Parathyroid adenoma (tissue), 2 donors: ENCODE data around the gene FBXO7.

Experiments
- H2AFZ ChIP-seq: fragments of 300-600 bp; sonication (generic); one replicate; pipeline ENCODE4 v1.7.0; 2017; ENCODE audit warnings: antibody characterized with exemption, mild to moderate bottlenecking
- H3K27ac ChIP-seq: fragments of 300-600 bp; sonication (generic); one replicate; pipeline ENCODE4 v1.7.0; 2017
- H3K27me3 ChIP-seq: fragments of 300-600 bp; sonication (generic); one replicate; pipeline ENCODE4 v1.7.0; 2017; ENCODE audit warnings: low read length; ENCODE audit not compliant: control insufficient read depth, insufficient read depth
- H3K36me3 ChIP-seq: fragments of 300-600 bp; sonication (generic); one replicate; pipeline ENCODE4 v1.7.0; 2017; ENCODE audit warnings: low read length; ENCODE audit not compliant: control insufficient read depth, insufficient read depth
- H3K4me1 ChIP-seq: fragments of 300-600 bp; sonication (generic); one replicate; pipeline ENCODE4 v1.7.0; 2017; ENCODE audit warnings: control low read depth
- H3K4me2 ChIP-seq: fragments of 300-600 bp; sonication (generic); one replicate; pipeline ENCODE4 v1.7.0; 2017; ENCODE audit warnings: low read length
- H3K4me3 ChIP-seq: fragments of 300-600 bp; sonication (generic); one replicate; pipeline ENCODE4 v1.7.0; 2017; ENCODE audit warnings: low read depth, low read length
- H3K79me2 ChIP-seq: fragments of 300-600 bp; sonication (generic); one replicate; pipeline ENCODE4 v1.7.0; 2017; ENCODE audit warnings: control low read depth
- H3K9ac ChIP-seq: fragments of 300-600 bp; sonication (generic); one replicate; pipeline ENCODE4 v1.7.0; 2017; ENCODE audit warnings: mild to moderate bottlenecking
- H3K9me3 ChIP-seq: fragments of 300-600 bp; sonication (generic); one replicate; pipeline ENCODE4 v1.7.0; 2017; ENCODE audit warnings: low read length; ENCODE audit not compliant: control insufficient read depth
- CTCF ChIP-seq: fragments of 300-600 bp; sonication (generic); IDR thresholded peaks from one replicate; pipeline ENCODE4 v1.7.0; 2017; ENCODE audit warnings: antibody characterized with exemption, mild to moderate bottlenecking
- donor health status: primary hyperparathyroidism.

Gene FBXO7

GRCh38 chr22:32486656-32487390, 12.2 kb downstream of the FBXO7 start:
- Histone ChIP-seq H3K9me3 (no peaks in the 10 kb centered on the region), H2AFZ (no peak overlapping the region), H3K4me1 (peaks cover 3% of the 10 kb centered on the region), H3K9ac (no peak overlapping the region), H3K4me2 (no peak overlapping the region), H3K27me3 (no peaks in the 10 kb centered on the region), H3K4me3 (no peak overlapping the region), H3K36me3 (no peaks in the 10 kb centered on the region), H3K79me2 (peaks cover 12% of the 10 kb centered on the region), H3K27ac (no peak overlapping the region)
- no peak for TF ChIP-seq CTCF

GRCh38 chr22:32487461-32487860, 12.8 kb downstream of the FBXO7 start:
- Histone ChIP-seq H3K4me3 (no peak overlapping the region), H2AFZ (no peak overlapping the region), H3K9me3 (no peaks in the 10 kb centered on the region), H3K4me1 (peaks cover 3% of the 10 kb centered on the region), H3K79me2 (peaks cover 7% of the 10 kb centered on the region), H3K36me3 (no peaks in the 10 kb centered on the region), H3K27ac (no peak overlapping the region), H3K27me3 (no peaks in the 10 kb centered on the region), H3K9ac (no peak overlapping the region), H3K4me2 (no peak overlapping the region)
- no peak for TF ChIP-seq CTCF

GRCh38 chr22:32489377-32489776, 14.8 kb downstream of the FBXO7 start:
- Histone ChIP-seq H3K27ac (no peak overlapping the region), H3K36me3 (no peaks in the 10 kb centered on the region), H3K4me2 (no peak overlapping the region), H3K9ac (no peak overlapping the region), H3K4me3 (no peak overlapping the region), H2AFZ (no peak overlapping the region), H3K9me3 (no peaks in the 10 kb centered on the region), H3K79me2 (no peaks in the 10 kb centered on the region), H3K27me3 (no peaks in the 10 kb centered on the region), H3K4me1 (no peaks in the 10 kb centered on the region)
- TF ChIP-seq CTCF: no peak

- Histone ChIP-seq H3K27me3 (no peaks in the 10 kb centered on the region), H3K9me3 (no peaks in the 10 kb centered on the region), H3K9ac (no peak overlapping the region), H3K4me3 (no peak overlapping the region), H3K4me1 (no peaks in the 10 kb centered on the region), H2AFZ (no peak overlapping the region), H3K27ac (no peak overlapping the region), H3K36me3 (no peaks in the 10 kb centered on the region), H3K4me2 (no peak overlapping the region), H3K79me2 (no peaks in the 10 kb centered on the region)
- no peak for TF ChIP-seq CTCF
Measured at GRCh38 chr22:32490279-32490678, 15.7 kb downstream of the FBXO7 start.

- no peak overlapping the region for H3K9ac ChIP-seq
- no peaks in the 10 kb centered on the region for H3K4me1 ChIP-seq
- no peaks in the 10 kb centered on the region for H3K9me3 ChIP-seq
- TF ChIP-seq CTCF: no peak
- H2AFZ ChIP-seq: no peak overlapping the region
- H3K27me3 ChIP-seq: no peaks in the 10 kb centered on the region
- no peaks in the 10 kb centered on the region for H3K36me3 ChIP-seq
- H3K27ac ChIP-seq: no peak overlapping the region
- no peak overlapping the region for H3K4me3 ChIP-seq
- no peak overlapping the region for H3K4me2 ChIP-seq
- no peaks in the 10 kb centered on the region for H3K79me2 ChIP-seq
Measured at GRCh38 chr22:32492111-32492510, 17.5 kb downstream of the FBXO7 start.
